IMR-90 (cell line): ENCODE measurements around the gene ROR2. TPM values are rescaled to one million over a fixed set of nuclear protein-coding genes. Genes with fewer than 3 reads are reported as not detected.

Experiments
- ATAC-seq: fragments of 200-7000 bp; cut with Tn5 transposase; 2 replicates; pipeline ENCODE4 v1.9.1; 2020; ENCODE audit warnings: low read depth, mild to moderate bottlenecking, moderate library complexity
- BruUV-seq: library from RNA; stranded (reverse); fragments of 400-500 nt; replicated peaks from 2 replicates; lab custom pipeline; 2021; lab: Mats Ljungman, UMichigan
- CTCF ChIA-PET: fragments of 300-600 bp; formaldehyde crosslinking; extraction: SDS; loops from one replicate; lab custom pipeline; 2021; ENCODE audit warnings: antibody characterized with exemption; lab: Yijun Ruan, JAX
- POLR2A ChIA-PET: fragments of 300-600 bp; sonication (Branson Sonifier 250); formaldehyde crosslinking; loops from one replicate; lab custom pipeline; 2022; ENCODE audit warnings: antibody characterized with exemption; ENCODE audit not compliant: unreplicated experiment; lab: Charles Lee
- DNase-seq: peaks from one replicate; pipeline ENCODE4 v3.0.0; 2013
- H2AFZ ChIP-seq: replicated peaks from 2 replicates; pipeline ENCODE3; 2013; ENCODE audit warnings: low read length, mild to moderate bottlenecking; ENCODE audit not compliant: poor library complexity
- H2AK5ac ChIP-seq: 2 replicates; pipeline ENCODE4 v1.6.1; 2013; ENCODE audit warnings: low read depth, low read length, inconsistent platforms
- H2AK9ac ChIP-seq: replicated peaks from 2 replicates; pipeline ENCODE3; 2013; ENCODE audit warnings: mild to moderate bottlenecking, low read depth, low read length, moderate library complexity; ENCODE audit not compliant: poor library complexity
- H2BK120ac ChIP-seq: 2 replicates; pipeline ENCODE4 v1.6.1; 2013; ENCODE audit warnings: low read depth, low read length, inconsistent platforms
- H2BK15ac ChIP-seq: 3 replicates; pipeline ENCODE4 v1.6.1; 2013; ENCODE audit warnings: low read depth, low read length, inconsistent platforms
- H2BK20ac ChIP-seq: 2 replicates; pipeline ENCODE4 v1.6.1; 2013; ENCODE audit warnings: low read depth, mild to moderate bottlenecking, inconsistent platforms, low read length, moderate library complexity
- H2BK5ac ChIP-seq: 2 replicates; pipeline ENCODE4 v1.6.1; 2013; ENCODE audit warnings: mild to moderate bottlenecking, low read depth, low read length, inconsistent platforms; ENCODE audit not compliant: poor library complexity, severe bottlenecking
- H3K14ac ChIP-seq: replicated peaks from 2 replicates; pipeline ENCODE4 v1.6.1; 2013; ENCODE audit warnings: low read depth, low read length, inconsistent platforms
- H3K18ac ChIP-seq: 2 replicates; pipeline ENCODE4 v1.6.1; 2013; ENCODE audit warnings: low read depth, low read length, control low read depth
- H3K23ac ChIP-seq: 2 replicates; pipeline ENCODE4 v1.6.1; 2013; ENCODE audit warnings: low read depth, low read length, inconsistent platforms
- H3K27ac ChIP-seq: 2 replicates; pipeline ENCODE4 v1.5.1; 2013; ENCODE audit warnings: mild to moderate bottlenecking, control low read depth, low read length; ENCODE audit not compliant: insufficient read depth
- H3K27me3 ChIP-seq: 2 replicates; pipeline ENCODE4 v1.6.1; 2013; ENCODE audit warnings: low read length; ENCODE audit not compliant: control insufficient read depth, insufficient read depth
- H3K36me3 ChIP-seq: 2 replicates; pipeline ENCODE4 v1.6.1; 2013; ENCODE audit warnings: low read length, mixed read lengths; ENCODE audit not compliant: control insufficient read depth, insufficient read depth
- H3K4ac ChIP-seq: 2 replicates; pipeline ENCODE4 v1.6.1; 2013; ENCODE audit warnings: low read depth, low read length, inconsistent platforms
- H3K4me1 ChIP-seq: 2 replicates; pipeline ENCODE4 v1.6.1; 2013; ENCODE audit warnings: low read length, mixed read lengths; ENCODE audit not compliant: control insufficient read depth, insufficient read depth
- H3K4me2 ChIP-seq: 2 replicates; pipeline ENCODE4 v1.6.1; 2013; ENCODE audit warnings: low read depth, mild to moderate bottlenecking, control low read depth, low read length, moderate library complexity
- H3K4me3 ChIP-seq: 2 replicates; pipeline ENCODE4 v1.5.1; 2013; ENCODE audit warnings: low read depth, mild to moderate bottlenecking, control low read depth, low read length, moderate library complexity; ENCODE audit not compliant: insufficient read depth
- H3K56ac ChIP-seq: 2 replicates; pipeline ENCODE4 v1.6.1; 2013; ENCODE audit warnings: low read length, inconsistent platforms; ENCODE audit not compliant: insufficient read depth; ENCODE audit errors: extremely low read depth
- H3K79me1 ChIP-seq, 2 experiments: 2 replicates each; pipeline ENCODE4 v1.6.1; 2013; ENCODE audit warnings: low read length in 2 of 2, inconsistent platforms in 1 of 2, low read depth in 1 of 2
- H3K9ac ChIP-seq: 2 replicates; pipeline ENCODE4 v1.6.1; 2013; ENCODE audit warnings: low read depth, low read length, control low read depth
- H3K9me1 ChIP-seq: 2 replicates; pipeline ENCODE4 v1.6.1; 2013; ENCODE audit warnings: low read length, inconsistent platforms; ENCODE audit not compliant: insufficient read depth
- H3K9me3 ChIP-seq: 2 replicates; pipeline ENCODE4 v1.6.1; 2013; ENCODE audit warnings: low read length; ENCODE audit not compliant: control insufficient read depth, insufficient read depth
- H4K20me1 ChIP-seq: 2 replicates; pipeline ENCODE4 v1.6.1; 2013; ENCODE audit warnings: low read length, inconsistent platforms; ENCODE audit not compliant: insufficient read depth
- H4K5ac ChIP-seq: 2 replicates; pipeline ENCODE4 v1.6.1; 2013; ENCODE audit warnings: mild to moderate bottlenecking, low read depth, low read length, control low read depth
- H4K8ac ChIP-seq, 2 experiments: 2 replicates each; pipeline ENCODE4 v1.6.1; 2013; ENCODE audit warnings: low read depth in 2 of 2, low read length in 2 of 2, control low read depth in 1 of 2, inconsistent platforms in 1 of 2
- H4K91ac ChIP-seq: 2 replicates; pipeline ENCODE4 v1.6.1; 2013; ENCODE audit warnings: low read depth, low read length, inconsistent platforms; ENCODE audit not compliant: insufficient read depth
- ELK1 ChIP-seq: fragments of 150-350 bp; IDR thresholded peaks from 2 replicates; pipeline ENCODE4 v1.6.1; 2016; ENCODE audit warnings: low read depth, mild to moderate bottlenecking, low read length, moderate library complexity, borderline replicate concordance
- FOS ChIP-seq: fragments of 150-350 bp; IDR thresholded peaks from 2 replicates; pipeline ENCODE4 v1.6.1; 2016; ENCODE audit warnings: low read depth, low read length
- dilution Hi-C: fragments of 300-500 bp; cut with HindIII; formaldehyde crosslinking; loops from one replicate; pipeline ENCODE4 v1.14.3; 2018; ENCODE audit warnings: low sequenced_read_pairs; ENCODE audit not compliant: unreplicated experiment
- in situ Hi-C: fragments of 300-500 bp; cut with MboI; formaldehyde crosslinking; loops from 3 replicates; pipeline ENCODE4 v1.14.3; 2019; ENCODE audit warnings: low sequenced_read_pairs, inconsistent platforms, mixed read lengths
- intact Hi-C: fragments of 100-400 bp; cut with micrococcal nuclease; formaldehyde crosslinking; loops from 2 replicates; pipeline ENCODE4 v1.10.0; 2022
- polyA plus RNA-seq, 3 experiments: library from polyadenylated mRNA; depleted of rRNA; stranded (reverse); fragments of >200 nt; gene quantifications; 2 replicates each; pipeline ENCODE4 v1.2.3, GENCODE V29; 2012; ENCODE audit warnings: low replicate concordance in 1 of 3
- total RNA-seq: library from RNA; depleted of rRNA; stranded (reverse); fragments of >200 nt; gene quantifications from 2 replicates; pipeline ENCODE4 v1.2.3, GENCODE V29; 2012

ROR2 gene
- total and polyA plus RNA-seq, 2 of the 4 experiments (the other 2 are of a cell fraction), result 2.3 to 4.8 TPM

GRCh38 chr9:91741522-91741921 lies 208.5 kb downstream of the ROR2 start:
- no peak for TF ChIP-seq ELK1
- peak; percentile 62 for TF ChIP-seq FOS
- peak; percentile 93 for ATAC-seq
- no peak overlapping the region for H3K18ac ChIP-seq
- H2AK5ac ChIP-seq, result no peak overlapping the region
- H3K27me3 ChIP-seq, result no peaks in the 10 kb centered on the region
- H3K23ac ChIP-seq, result no peak overlapping the region
- no peak overlapping the region for H2BK120ac ChIP-seq
- H3K36me3 ChIP-seq, result peaks cover 10% of the 10 kb centered on the region; the same call in 1 of the 2 replicates
- POLR2A ChIA-PET, result no interaction called here
- no peak overlapping the region for H3K9ac ChIP-seq
- H2BK20ac ChIP-seq, result no peak overlapping the region
- intact Hi-C loops, result no loop called here
- no peak overlapping the region for H4K8ac ChIP-seq
- no peak overlapping the region for H2BK15ac ChIP-seq
- DNase-seq, result peak; percentile 93
- H4K20me1 ChIP-seq, result no peaks in the 10 kb centered on the region
- H3K4ac ChIP-seq, result no peak overlapping the region
- dilution Hi-C loops, result no loop called here
- peaks cover 2% of the 10 kb centered on the region; the same call in 1 of the 2 replicates for H3K4me1 ChIP-seq
- no peaks in the 10 kb centered on the region for H3K9me3 ChIP-seq
- no peak overlapping the region for H3K4me3 ChIP-seq
- no peak overlapping the region for H4K91ac ChIP-seq
- no peak overlapping the region for H3K56ac ChIP-seq
- CTCF ChIA-PET, result interaction anchor here (1.4 kb wide), 1 partner anchor 17 kb away, joined by 4 read pairs; no protein-coding TSS in a partner anchor
- H3K27ac ChIP-seq, result no peak overlapping the region
- H3K14ac ChIP-seq, result no peak overlapping the region
- in situ Hi-C loops, result no loop called here
- no peak overlapping the region for H4K5ac ChIP-seq
- BruUV-seq, result no TSS peak
- H3K79me1 ChIP-seq, result no peaks in the 10 kb centered on the region
- no peaks in the 10 kb centered on the region; the same call in 1 of the 2 replicates for H3K9me1 ChIP-seq
- H2BK5ac ChIP-seq, result no peak overlapping the region
- H2AK9ac ChIP-seq, result no peak overlapping the region
- H3K4me2 ChIP-seq, result no peak overlapping the region
- no peak overlapping the region for H2AFZ ChIP-seq
